Measurements from ENCODE around the gene CCDC188. TPM values are rescaled to one million over a fixed set of nuclear protein-coding genes. Genes with fewer than 3 reads are reported as not detected.

Gene CCDC188
- total RNA-seq, 1 donor from 2014 or later = 1.6 TPM

- no peak overlapping the region for H3K27ac ChIP-seq
- no peaks in the 10 kb centered on the region for H3K4me1 ChIP-seq
- no peak for TF ChIP-seq CTCF (IDR thresholded peaks at IDR 0.05)
- no peaks in the 10 kb centered on the region for H3K9me3 ChIP-seq
- peaks cover 84% of the 10 kb centered on the region for H3K36me3 ChIP-seq
- H3K27me3 ChIP-seq = no peaks in the 10 kb centered on the region
- intact Hi-C loops (cut with DNase I) = no loop called here
- DNase-seq (no peak), ATAC-seq (no peak)
- H3K4me3 ChIP-seq = no peak overlapping the region
These were observed 43.4 kb downstream of the CCDC188 start for GRCh38 chr22:20107471-20107901.

- H3K27me3 ChIP-seq = no peaks in the 10 kb centered on the region
- H3K4me1 ChIP-seq = no peaks in the 10 kb centered on the region
- DNase-seq = no peak
- no peaks in the 10 kb centered on the region for H3K9me3 ChIP-seq
- TF ChIP-seq CTCF (IDR thresholded peaks at IDR 0.05) = no peak
- H3K36me3 ChIP-seq = peaks cover 85% of the 10 kb centered on the region
- intact Hi-C loops (cut with DNase I) = no loop called here
- ATAC-seq = no peak
- no peak overlapping the region for H3K27ac ChIP-seq
- no peak overlapping the region for H3K4me3 ChIP-seq
These were observed 44.0 kb downstream of the CCDC188 start for GRCh38 chr22:20106849-20107237.

GRCh38 chr22:20106205-20106848 is 44.5 kb downstream of the CCDC188 start:
- TF ChIP-seq CTCF (IDR thresholded peaks at IDR 0.05) = no peak
- Histone ChIP-seq H3K4me1 (no peaks in the 10 kb centered on the region), H3K36me3 (peaks cover 88% of the 10 kb centered on the region), H3K27me3 (no peaks in the 10 kb centered on the region), H3K4me3 (no peak overlapping the region), H3K27ac (no peak overlapping the region), H3K9me3 (no peaks in the 10 kb centered on the region)
- ATAC-seq (no peak), DNase-seq (no peak)
- intact Hi-C loops (cut with DNase I) = no loop called here

- Histone ChIP-seq H3K36me3 (peaks cover 87% of the 10 kb centered on the region), H3K27me3 (no peaks in the 10 kb centered on the region), H3K27ac (no peak overlapping the region), H3K9me3 (no peaks in the 10 kb centered on the region), H3K4me1 (no peaks in the 10 kb centered on the region), H3K4me3 (no peak overlapping the region)
- intact Hi-C loops (cut with DNase I) = no loop called here
- ATAC-seq (no peak), DNase-seq (no peak)
- no peak for TF ChIP-seq CTCF (IDR thresholded peaks at IDR 0.05)
These were observed 45.2 kb downstream of the CCDC188 start for GRCh38 chr22:20105456-20106204.

- peaks cover 86% of the 10 kb centered on the region for H3K36me3 ChIP-seq
- DNase-seq (no peak), ATAC-seq (no peak)
- no peaks in the 10 kb centered on the region for H3K9me3 ChIP-seq
- no peak overlapping the region for H3K4me3 ChIP-seq
- intact Hi-C loops (cut with DNase I) = no loop called here
- no peak for TF ChIP-seq CTCF (IDR thresholded peaks at IDR 0.05)
- no peak overlapping the region for H3K27ac ChIP-seq
- H3K4me1 ChIP-seq = no peaks in the 10 kb centered on the region
- no peaks in the 10 kb centered on the region for H3K27me3 ChIP-seq
These were observed 48.6 kb downstream of the CCDC188 start for GRCh38 chr22:20102203-20102780.
